HUES6 (cell line): Measurements from ENCODE around the gene CISTR.

Source experiments
- H3K27ac ChIP-seq: 2 replicates; pipeline ENCODE4 v1.7.0; 2013; ENCODE audit warnings: low read depth, mild to moderate bottlenecking, low read length, inconsistent platforms
- H3K27me3 ChIP-seq: 2 replicates; pipeline ENCODE4 v1.6.1; 2013; ENCODE audit warnings: low read length; ENCODE audit not compliant: control insufficient read depth, insufficient read depth
- H3K36me3 ChIP-seq: 2 replicates; pipeline ENCODE4 v1.6.1; 2013; ENCODE audit warnings: low read length; ENCODE audit not compliant: control insufficient read depth, insufficient read depth
- H3K4me1 ChIP-seq: 2 replicates; pipeline ENCODE4 v1.6.1; 2013; ENCODE audit warnings: low read length; ENCODE audit not compliant: control insufficient read depth, insufficient read depth
- H3K4me3 ChIP-seq: 2 replicates; pipeline ENCODE4 v1.5.1; 2013; ENCODE audit warnings: low read depth, low read length
- H3K9ac ChIP-seq: one replicate; pipeline ENCODE4 v1.6.1; 2013; ENCODE audit warnings: mild to moderate bottlenecking, low read length
- H3K9me3 ChIP-seq: 2 replicates; pipeline ENCODE4 v1.6.1; 2013; ENCODE audit warnings: low read depth, low read length; ENCODE audit not compliant: control insufficient read depth, insufficient read depth

Gene CISTR

DNA sequence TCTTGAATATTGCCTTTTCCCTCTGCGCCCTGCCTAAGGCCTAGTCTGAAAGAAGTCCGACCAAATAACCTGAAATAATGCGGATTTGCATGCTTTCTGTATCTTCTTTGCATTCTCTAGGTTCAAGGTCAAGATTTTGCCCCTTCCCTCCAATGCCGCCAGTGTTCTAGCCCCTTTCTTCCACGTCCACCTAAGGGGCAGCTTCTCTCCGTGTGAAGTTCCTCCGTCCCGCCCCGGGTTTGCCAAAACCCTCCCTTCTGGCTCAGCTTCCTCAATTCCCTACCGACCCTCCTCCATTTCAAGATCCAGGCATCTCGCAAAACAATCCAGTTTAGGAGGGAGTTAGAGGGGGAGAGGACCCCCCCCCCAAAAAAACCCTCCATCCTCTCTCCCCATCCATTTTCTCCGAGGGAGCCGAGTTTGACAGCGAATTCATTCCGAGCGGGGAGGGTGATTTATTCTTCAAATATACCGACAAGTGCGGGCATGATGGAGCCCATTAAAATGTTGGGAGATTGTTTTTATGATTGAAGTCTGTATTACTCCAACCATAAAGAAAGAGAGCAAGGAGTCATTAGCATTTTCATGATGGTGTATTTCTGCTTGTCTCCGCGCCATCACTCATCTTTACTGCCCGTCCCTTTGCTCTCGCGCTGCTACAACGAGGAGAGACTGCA lies 55.0 kb downstream of the CISTR start:
- Histone ChIP-seq H3K36me3 (no peaks in the 10 kb centered on the region), H3K4me1 (peaks cover 15% of the 10 kb centered on the region), H3K9me3 (no peaks in the 10 kb centered on the region), H3K9ac (peak overlapping the region; percentile 49), H3K4me3 (peak overlapping the region; percentile 60), H3K27me3 (peaks cover 78% of the 10 kb centered on the region), H3K27ac (no peak overlapping the region)
